ENCODE results near the gene SERPINA4.

GRCh38 chr14:94521375-94522114 lies 39.7 kb upstream of the SERPINA4 start:
- no peak for TF ChIP-seq USF2 (IDR thresholded peaks at IDR 0.05; ENCODE audit: borderline replicate concordance, low read depth, low read length)
- TF ChIP-seq EZH2phosphoT487 (IDR thresholded peaks at IDR 0.05; ENCODE audit: borderline replicate concordance, low read depth), result no peak
- no peak for TF ChIP-seq CTCF (IDR thresholded peaks at IDR 0.05)

All from SK-N-SH (cell line).